Activated CD8-positive, alpha-beta memory T cell treated with anti-CD3 and anti-CD28 coated beads for 24 hours (primary cell): Measurements from ENCODE around the gene PRUNE2.

Source experiments
- DNase-seq: peaks from one replicate; pipeline ENCODE4 v3.0.0-alpha.2; 2020

The PRUNE2 gene

DNA sequence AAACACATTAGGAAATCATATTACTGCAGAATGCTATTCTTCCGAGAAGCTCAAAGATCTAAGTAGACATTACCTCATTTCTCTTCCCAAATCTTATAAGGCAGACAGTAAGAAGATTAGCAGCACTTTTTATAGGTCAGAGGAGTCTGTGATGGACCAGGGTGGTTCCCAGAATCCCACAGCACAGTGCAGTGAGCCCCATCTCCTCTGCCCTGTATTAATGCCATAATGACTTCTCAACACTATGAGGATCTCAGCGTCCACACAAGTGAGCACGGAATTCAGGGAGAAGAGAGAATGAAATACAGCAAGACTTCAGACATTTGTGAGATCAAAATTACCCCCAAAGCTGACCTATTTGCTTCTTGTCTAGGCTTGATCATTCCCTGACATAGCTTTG, 49.9 kb downstream of the PRUNE2 start:
- no peak for DNase-seq

- DNase-seq: no peak
Observed at GRCh38 chr9:76855015-76855414, 50.9 kb downstream of the PRUNE2 start.

DNA sequence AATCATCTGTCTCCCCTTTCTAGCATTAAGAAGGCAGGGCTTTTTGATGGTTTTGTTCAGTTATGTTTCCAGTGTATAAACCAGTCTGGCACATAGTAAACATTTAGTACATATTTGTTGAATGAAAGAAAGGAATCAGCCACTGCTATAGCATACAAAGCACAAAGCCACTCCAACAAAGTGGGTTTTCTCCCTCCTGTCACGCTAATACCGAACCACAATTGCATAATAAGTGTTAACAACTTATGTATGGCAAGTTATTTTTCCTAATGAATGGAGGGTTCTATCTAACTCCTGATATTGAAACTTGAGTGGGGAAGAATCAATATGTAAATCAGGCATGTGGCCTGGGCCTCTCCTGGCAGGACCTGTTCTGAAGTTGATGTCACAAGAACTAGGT, 53.9 kb downstream of the PRUNE2 start:
- DNase-seq: no peak

GRCh38 chr9:76846297-76846696, 59.6 kb downstream of the PRUNE2 start:
- DNase-seq: no peak

DNA sequence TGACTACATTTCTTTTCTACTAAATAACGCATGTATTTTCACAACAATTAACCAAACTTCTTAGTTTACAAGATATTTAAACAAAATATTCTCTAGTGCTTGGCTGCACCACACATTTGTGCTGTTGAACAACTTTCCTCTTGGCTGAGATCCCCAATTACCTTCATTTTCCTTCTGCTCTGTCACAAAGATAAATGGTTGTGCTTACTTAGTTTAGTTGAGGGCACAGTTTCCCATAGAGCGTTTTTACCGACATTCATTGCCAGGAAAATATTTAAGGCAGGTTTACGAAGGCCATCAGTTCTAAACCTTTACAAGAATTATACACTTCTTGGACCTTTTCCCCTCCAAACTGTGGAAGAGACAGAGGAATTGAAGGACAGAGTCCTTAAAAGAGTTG, 60.7 kb downstream of the PRUNE2 start:
- DNase-seq: no peak

GRCh38 chr9:76835571-76836283, 70.2 kb downstream of the PRUNE2 start:
- no peak for DNase-seq

DNA sequence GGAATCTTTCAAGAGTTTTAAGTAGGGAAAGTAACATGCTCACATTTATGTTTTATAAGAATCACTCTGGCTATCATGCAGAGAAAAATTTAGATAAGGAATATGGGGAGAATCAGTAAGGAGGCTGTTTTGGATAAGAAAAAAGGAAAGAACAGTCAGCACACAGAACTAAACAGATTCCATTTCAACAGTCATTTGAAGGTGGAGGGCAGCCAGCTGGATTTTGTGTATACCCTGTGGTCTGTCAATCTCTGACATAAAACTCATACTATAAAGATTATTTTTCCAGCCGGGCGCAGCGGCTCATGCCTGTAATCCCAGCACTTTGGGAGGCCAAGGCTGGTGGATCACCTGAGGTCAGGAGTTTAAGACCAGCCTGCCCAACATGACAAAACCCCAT, 77.5 kb downstream of the PRUNE2 start:
- DNase-seq: no peak

- no peak for DNase-seq
Observed at GRCh38 chr9:76827296-76828080, 78.4 kb downstream of the PRUNE2 start.

- DNase-seq: no peak
Observed at GRCh38 chr9:76820431-76820830, 85.5 kb downstream of the PRUNE2 start.

DNA sequence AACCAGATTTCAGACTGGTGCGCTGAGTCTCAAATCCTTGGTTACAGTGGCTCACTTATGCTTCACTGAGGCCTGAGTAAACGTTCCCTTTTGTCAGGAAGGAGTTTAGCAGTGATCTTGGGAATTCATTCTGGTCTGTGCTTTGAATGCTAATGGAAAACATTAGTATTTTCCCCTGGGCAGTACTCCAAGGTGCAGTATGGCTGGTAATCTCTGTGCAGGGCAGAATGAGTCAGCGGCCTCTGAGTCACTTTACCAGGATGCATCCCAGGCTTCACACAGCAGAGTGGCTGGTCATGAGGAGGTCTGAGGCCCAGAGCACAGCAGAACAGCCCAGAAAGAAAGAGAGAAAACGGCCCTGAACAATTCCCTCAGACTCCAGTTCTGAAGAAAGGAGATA, 87.6 kb downstream of the PRUNE2 start:
- DNase-seq: no peak

- no peak for DNase-seq
Observed at GRCh38 chr9:76817489-76817888, 88.4 kb downstream of the PRUNE2 start.

DNA sequence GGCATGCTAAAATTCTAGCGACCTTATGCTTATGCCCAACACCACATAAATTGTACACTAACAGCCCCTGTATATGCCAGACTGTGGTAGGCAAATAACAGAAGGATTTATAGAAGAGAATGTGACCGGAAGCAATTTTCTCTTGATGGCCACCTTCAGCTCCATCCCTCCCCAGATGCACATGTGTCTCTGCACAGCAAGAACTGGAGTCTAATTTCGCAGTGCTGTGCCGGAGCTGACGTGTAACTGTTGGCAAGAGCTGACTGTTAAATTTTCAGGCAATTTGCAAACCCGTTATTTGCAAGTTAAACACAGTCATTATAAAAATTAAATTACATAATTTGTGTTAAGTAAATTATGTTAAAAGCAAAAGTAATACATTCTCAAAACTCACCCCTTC, 93.3 kb downstream of the PRUNE2 start:
- DNase-seq: no peak

GRCh38 chr9:76810377-76810957, 95.4 kb downstream of the PRUNE2 start:
- DNase-seq: no peak

- DNase-seq: no peak
Observed at GRCh38 chr9:76808636-76809035, 97.3 kb downstream of the PRUNE2 start.

GRCh38 chr9:76803762-76804161, 102.2 kb downstream of the PRUNE2 start:
- no peak for DNase-seq

GRCh38 chr9:76803083-76803482, 102.8 kb downstream of the PRUNE2 start:
- no peak for DNase-seq

- no peak for DNase-seq
Observed at GRCh38 chr9:76800901-76801300, 105.0 kb downstream of the PRUNE2 start.

GRCh38 chr9:76799473-76799872, 106.4 kb downstream of the PRUNE2 start:
- DNase-seq: no peak

- DNase-seq: no peak
Observed at GRCh38 chr9:76798527-76798926, 107.4 kb downstream of the PRUNE2 start.

- no peak for DNase-seq
Observed at GRCh38 chr9:76796296-76796695, 109.6 kb downstream of the PRUNE2 start.

DNA sequence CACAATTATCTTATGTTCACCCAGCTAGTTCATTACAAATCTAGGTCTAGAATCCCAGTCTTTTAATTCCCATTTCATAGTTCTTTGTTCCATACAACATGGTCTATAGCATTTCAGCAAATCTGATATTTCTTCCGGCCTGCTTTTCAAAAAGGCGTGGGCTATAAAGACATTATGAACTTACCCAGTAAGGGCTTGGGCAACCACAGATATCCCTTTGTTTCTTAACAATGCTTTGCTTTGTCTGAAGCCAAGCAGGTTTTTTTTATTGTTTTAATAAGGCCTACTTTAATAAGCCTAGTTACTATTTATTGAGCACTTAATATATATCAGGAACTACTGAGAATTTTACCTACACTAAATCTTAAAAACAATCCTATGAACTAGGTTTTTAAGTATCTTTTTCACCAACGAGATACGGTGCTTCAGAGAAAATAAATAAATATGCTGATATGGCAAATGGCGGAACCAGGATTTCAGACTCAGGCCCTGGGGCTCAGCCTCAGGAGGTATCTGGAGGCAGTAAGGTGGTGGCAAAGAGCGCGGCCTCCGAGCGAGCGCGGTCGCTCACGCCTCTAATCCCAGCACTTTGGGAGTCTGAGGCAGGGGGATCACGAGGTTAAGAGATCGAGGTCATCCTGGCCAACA, 112.0 kb downstream of the PRUNE2 start:
- no peak for DNase-seq

- DNase-seq: no peak
Observed at GRCh38 chr9:76789840-76790239, 116.1 kb downstream of the PRUNE2 start.

- DNase-seq: no peak
Observed at GRCh38 chr9:76787677-76788076, 118.2 kb downstream of the PRUNE2 start.

DNA sequence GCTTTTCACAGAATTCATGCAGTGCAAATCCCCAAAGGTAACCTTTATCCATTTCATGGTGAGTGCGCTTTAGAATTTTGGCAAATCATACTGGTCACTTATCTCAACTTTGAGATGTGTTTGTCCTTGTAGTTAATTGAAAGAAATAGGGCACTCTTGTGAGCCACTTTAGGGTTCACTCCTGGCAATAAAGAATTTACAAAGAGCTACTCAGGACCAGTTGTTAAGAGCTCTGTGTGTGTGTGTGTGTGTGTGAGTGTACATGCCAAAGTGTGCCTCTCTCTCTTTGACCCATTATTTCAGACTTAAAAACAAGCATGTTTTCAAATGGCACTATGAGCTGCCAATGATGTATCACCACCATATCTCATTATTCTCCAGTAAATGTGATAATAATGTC, 120.4 kb downstream of the PRUNE2 start:
- no peak for DNase-seq
